Spleen (tissue), 11 donors: ENCODE results near the gene DNAJB2. TPM values are rescaled to one million over a fixed set of nuclear protein-coding genes. Genes with fewer than 3 reads are reported as not detected.

Experiments
- DNase-seq: peaks from one replicate; pipeline ENCODE4 v3.0.0-alpha.2; 2020
- H3K27ac ChIP-seq, 8 donors: fragments of 200-600 bp; sonication (generic) in 7 of 8; 1 replicate in 4 of 8; 2 replicates in 4 of 8; pipeline versions ENCODE4 v1.5.0 to v1.8.0; 2016 to 2021; ENCODE audit warnings: inconsistent platforms in 4 of 8, mild to moderate bottlenecking in 4 of 8, moderate library complexity in 1 of 8
- H3K27me3 ChIP-seq, 7 donors: fragments of 200-600 bp; sonication (generic) in 6 of 7; replicated peaks in 1 of 7; 1 replicate in 4 of 7; 2 replicates in 3 of 7; pipeline versions ENCODE4 v1.5.0 to v1.8.0; 2016 to 2021; ENCODE audit warnings: inconsistent platforms in 3 of 7, mild to moderate bottlenecking in 1 of 7
- H3K36me3 ChIP-seq, 6 donors: fragments of 200-600 bp; sonication (generic) in 5 of 6; 1 replicate in 4 of 6; 2 replicates in 2 of 6; pipeline versions ENCODE4 v1.5.0 to v1.8.0; 2016 to 2021; ENCODE audit warnings: inconsistent platforms in 2 of 6
- H3K4me1 ChIP-seq, 6 donors: fragments of 200-600 bp; sonication (generic) in 5 of 6; 1 replicate in 3 of 6; 2 replicates in 3 of 6; pipeline versions ENCODE4 v1.5.0 to v1.8.0; 2016 to 2021; ENCODE audit warnings: inconsistent platforms in 3 of 6
- H3K4me3 ChIP-seq, 8 donors: fragments of 200-600 bp; sonication (generic) in 7 of 8; 1 replicate in 4 of 8; 2 replicates in 4 of 8; pipeline versions ENCODE4 v1.5.0 to v1.8.0; 2016 to 2021; ENCODE audit warnings: inconsistent platforms in 4 of 8, mild to moderate bottlenecking in 4 of 8, moderate library complexity in 2 of 8
- H3K9me3 ChIP-seq, 8 donors: fragments of 200-600 bp; sonication (generic) in 7 of 8; 1 replicate in 4 of 8; 2 replicates in 4 of 8; pipeline versions ENCODE4 v1.5.0 to v1.8.0; 2016 to 2021; ENCODE audit warnings: inconsistent platforms in 4 of 8
- POLR2A ChIP-seq, 3 donors: fragments of 450-650 bp; IDR thresholded peaks; one replicate each; pipeline ENCODE4 v1.5.1; 2017; ENCODE audit warnings: antibody characterized with exemption in 3 of 3, mild to moderate bottlenecking in 1 of 3
- POLR2AphosphoS5 ChIP-seq, 3 donors: sonication (generic); formaldehyde crosslinking; IDR thresholded peaks; one replicate each; pipeline ENCODE4 v1.5.1; 2017; ENCODE audit warnings: antibody characterized with exemption in 3 of 3
- WGBS, 5 donors: extraction: QIAGEN DNeasy Blood & Tissue Kit in 3 of 5; methylation state at CpG; one replicate each; pipeline versions ENCODE4 v1.1.5 to v1.1.7; 2013 to 2018; 5-methylcytosine and 5-hydroxymethylcytosine counted together
- intact Hi-C: fragments of 100-400 bp; cut with DNase I; formaldehyde crosslinking; loops from one replicate; pipeline ENCODE4 v1.15.0; 2023; ENCODE audit warnings: low total_unique reads
- polyA plus RNA-seq, 3 donors: library from polyadenylated mRNA; stranded (reverse); fragments of 200-250 nt; gene quantifications; one replicate each; pipeline ENCODE4 v1.2.1, GENCODE V29; 2013
- total RNA-seq, 7 donors: library from RNA; depleted of rRNA in 3 of 7; stranded (reverse); fragments of >200 nt in 3 of 7; fragmentation: NEBNext Ultra II Directional in 4 of 7; extraction: Animal tissue kit (Norgen Biotek cat#: 25700) in 4 of 7; gene quantifications; one replicate each; pipeline versions ENCODE4 v1.1.0 to v1.2.1, GENCODE V29; 2016 to 2021
- TF ChIP-seq, protein P1 (sequence below), 11 experiments: fragments of 200-600 bp in 7 of 11; fragments of 450-650 bp in 4 of 11; sonication (generic) in 4 of 11; IDR thresholded peaks in 8 of 11; conservative IDR thresholded peaks in 3 of 11; 1 replicate in 7 of 11; 2 replicates in 4 of 11; pipeline versions ENCODE4 v1.4.0 to v1.8.0; 2016 to 2021; ENCODE audit warnings: antibody characterized with exemption in 11 of 11, inconsistent platforms in 4 of 11, mild to moderate bottlenecking in 1 of 11
- donor health status: healthy with polysubstance abuse.
- donor health status: DM: no; HTN: no; CAD: no; lungs with moderate emphysema.
- donor health status: DM: no; HTN: no; CAD: no.
- donor health status: Bipolar disorder and iron deficiency.
- donor health status: healthy.
- donor health status: DM: no; HTN: no; CAD: no.
- donor health status: DM: yes; HTN: yes; CAD: no.

The DNAJB2 gene
- total and polyA plus RNA-seq, 10 donors: 31.4 to 67.2 (median 53.6) TPM

DNA sequence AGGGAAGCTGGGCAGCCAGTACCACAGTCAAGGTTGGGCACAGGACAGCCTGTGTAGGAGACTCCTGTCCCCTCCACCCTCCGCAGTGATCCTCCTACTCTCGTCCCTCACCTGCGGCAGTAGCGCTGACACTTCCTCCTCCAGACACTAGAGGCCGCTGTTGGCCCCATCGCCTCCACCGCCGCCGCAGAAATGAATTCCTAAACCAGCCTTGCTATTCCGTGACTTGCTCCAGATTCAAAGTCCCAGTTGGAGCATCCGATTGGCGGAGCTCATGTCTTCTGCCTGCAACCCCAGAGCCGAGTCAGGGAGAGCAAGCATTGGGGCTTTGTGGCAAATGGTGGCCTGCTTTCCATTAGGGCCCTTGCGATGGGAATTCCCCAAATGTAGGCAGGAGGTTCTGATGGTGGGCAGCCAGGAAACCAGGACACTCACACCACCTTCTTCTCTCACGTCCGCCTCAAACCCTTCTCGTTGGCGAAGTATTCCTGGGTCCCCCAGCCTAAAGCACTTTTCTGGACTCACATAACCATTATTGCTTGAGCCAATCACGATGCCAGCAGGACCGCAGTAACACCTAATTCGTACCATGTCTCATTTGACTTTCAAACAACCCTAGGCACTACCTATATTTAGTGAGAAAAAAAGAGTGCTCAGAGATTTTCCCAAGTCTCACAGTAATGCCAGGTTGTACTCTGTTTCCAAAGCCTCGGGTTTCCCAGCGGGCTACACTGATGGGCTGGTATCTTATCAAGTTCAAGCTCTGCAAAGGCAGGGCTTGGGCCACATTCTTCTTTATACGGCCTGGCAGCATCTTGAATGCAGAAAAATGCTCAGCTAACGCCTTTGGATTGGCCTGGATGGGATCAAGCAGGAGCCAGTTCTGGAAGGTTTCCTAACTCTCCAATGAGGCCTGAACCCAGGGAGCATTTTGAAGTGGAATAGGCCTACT, 1.2 kb upstream of the DNAJB2 start:
- intact Hi-C loops: loop anchor here (5.0 kb wide), 1 partner anchor 51 kb away; the partner anchor contains the start of genes ANKZF1 and ATG9A
- 20 to 23% (median 22%) methylated on average over 23 to 25 of the region's 25 CpGs for WGBS, 5 donors
- H3K27ac ChIP-seq: peak overlapping the region; percentile 94 to 99 (median 98)
- peak in 1 of 3 donors; percentile 14 for TF ChIP-seq POLR2A (IDR thresholded peaks at IDR 0.05)
- TF ChIP-seq, protein P1, sequence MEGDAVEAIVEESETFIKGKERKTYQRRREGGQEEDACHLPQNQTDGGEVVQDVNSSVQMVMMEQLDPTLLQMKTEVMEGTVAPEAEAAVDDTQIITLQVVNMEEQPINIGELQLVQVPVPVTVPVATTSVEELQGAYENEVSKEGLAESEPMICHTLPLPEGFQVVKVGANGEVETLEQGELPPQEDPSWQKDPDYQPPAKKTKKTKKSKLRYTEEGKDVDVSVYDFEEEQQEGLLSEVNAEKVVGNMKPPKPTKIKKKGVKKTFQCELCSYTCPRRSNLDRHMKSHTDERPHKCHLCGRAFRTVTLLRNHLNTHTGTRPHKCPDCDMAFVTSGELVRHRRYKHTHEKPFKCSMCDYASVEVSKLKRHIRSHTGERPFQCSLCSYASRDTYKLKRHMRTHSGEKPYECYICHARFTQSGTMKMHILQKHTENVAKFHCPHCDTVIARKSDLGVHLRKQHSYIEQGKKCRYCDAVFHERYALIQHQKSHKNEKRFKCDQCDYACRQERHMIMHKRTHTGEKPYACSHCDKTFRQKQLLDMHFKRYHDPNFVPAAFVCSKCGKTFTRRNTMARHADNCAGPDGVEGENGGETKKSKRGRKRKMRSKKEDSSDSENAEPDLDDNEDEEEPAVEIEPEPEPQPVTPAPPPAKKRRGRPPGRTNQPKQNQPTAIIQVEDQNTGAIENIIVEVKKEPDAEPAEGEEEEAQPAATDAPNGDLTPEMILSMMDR (IDR thresholded peaks at IDR 0.05 in 8 of 11, conservative IDR thresholded peaks at IDR 0.05 in 3 of 11): peak; percentile 91 to 99 (median 98)
- peak; percentile 31 to 65 (median 55) for TF ChIP-seq POLR2AphosphoS5 (IDR thresholded peaks at IDR 0.05)
- H3K9me3 ChIP-seq: no peaks in the 10 kb centered on the region
- peak; percentile 94 for DNase-seq
- H3K27me3 ChIP-seq: no peaks in the 10 kb centered on the region
- peaks cover 26 to 62% (median 41%) of the 10 kb centered on the region in 6 donors for H3K4me1 ChIP-seq
- peak overlapping the region in 6 of 8 donors; percentile 18 to 78 (median 28) for H3K4me3 ChIP-seq
- H3K36me3 ChIP-seq: peaks cover 0 to 27% (median 19%) of the 10 kb centered on the region in 6 donors

DNA sequence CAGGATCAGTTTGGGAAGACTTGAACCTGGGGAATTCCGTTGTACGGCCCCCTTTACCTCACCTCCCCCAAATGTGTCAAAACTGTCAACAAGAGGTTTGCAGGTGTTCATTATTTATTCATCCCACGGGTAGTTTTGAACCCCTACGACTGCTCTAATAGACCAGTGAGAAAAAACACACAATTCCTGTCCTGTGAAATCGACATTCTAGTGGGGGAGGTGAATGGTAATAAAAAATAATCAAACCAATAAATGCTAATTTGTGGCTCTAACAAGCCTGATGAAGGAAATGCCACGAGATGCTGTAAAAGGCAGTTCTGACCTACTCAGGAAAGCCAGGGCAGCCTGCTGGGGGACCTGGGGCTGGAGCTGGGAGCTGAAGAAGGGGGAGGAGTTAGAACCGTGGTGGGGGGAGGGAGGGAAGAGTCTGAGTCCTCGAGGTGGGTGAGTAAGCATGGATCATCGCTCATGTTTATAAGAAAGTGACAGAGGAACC, 463 bp upstream of the DNAJB2 start:
- peaks cover 26 to 67% (median 41%) of the 10 kb centered on the region in 6 donors for H3K4me1 ChIP-seq
- TF ChIP-seq, protein P1 (IDR thresholded peaks at IDR 0.05 in 8 of 11, conservative IDR thresholded peaks at IDR 0.05 in 3 of 11): no peak
- TF ChIP-seq POLR2AphosphoS5 (IDR thresholded peaks at IDR 0.05) (no peak), POLR2A (IDR thresholded peaks at IDR 0.05) (no peak)
- H3K4me3 ChIP-seq: peak overlapping the region; percentile 16 to 78 (median 58)
- no peak for DNase-seq
- peaks cover 0 to 34% (median 26%) of the 10 kb centered on the region in 6 donors for H3K36me3 ChIP-seq
- no peaks in the 10 kb centered on the region for H3K27me3 ChIP-seq
- no peaks in the 10 kb centered on the region for H3K9me3 ChIP-seq
- 5 to 9% (median 8%) methylated on average over 9 of the region's 9 CpGs for WGBS, 5 donors
- H3K27ac ChIP-seq: peak overlapping the region; percentile 94 to 99 (median 98)
- intact Hi-C loops: loop anchor here (5.0 kb wide), 1 partner anchor 51 kb away; the partner anchor contains the start of genes ANKZF1 and ATG9A

DNA sequence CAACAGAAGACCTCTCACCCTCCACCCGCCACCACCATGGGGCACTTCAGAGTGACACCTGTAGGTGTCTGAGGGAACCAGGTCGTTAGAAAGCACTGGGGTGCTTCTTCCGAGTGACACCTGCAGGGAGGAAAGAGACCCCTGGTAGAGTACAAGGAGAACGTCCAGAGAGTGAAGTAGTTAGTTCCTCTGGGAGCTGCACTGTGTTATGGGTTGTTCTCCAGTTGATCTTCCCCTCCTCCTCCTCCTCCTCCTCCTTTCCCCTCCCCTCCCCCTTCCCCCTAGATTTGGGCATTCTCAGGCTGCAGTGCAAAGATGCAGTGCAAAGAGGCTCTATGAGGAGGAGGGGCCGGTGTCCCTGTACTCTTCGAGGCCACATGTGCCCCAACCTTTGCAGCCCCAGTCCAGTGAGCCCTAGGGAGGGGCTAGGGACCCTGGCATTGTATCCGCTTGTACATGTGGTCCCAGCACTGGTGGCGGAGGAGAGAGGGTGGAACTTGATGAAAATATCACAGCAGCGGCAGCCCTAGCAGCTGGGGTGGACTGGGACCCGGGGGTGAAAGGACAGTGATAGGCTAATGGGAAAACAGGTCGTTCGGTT, 850 bp downstream of the DNAJB2 start:
- no peak for DNase-seq
- Histone ChIP-seq H3K9me3 (no peaks in the 10 kb centered on the region), H3K27ac (peak overlapping the region; percentile 94 to 99 (median 98)), H3K4me3 (peak overlapping the region; percentile 39 to 78 (median 58)), H3K27me3 (no peaks in the 10 kb centered on the region), H3K36me3 (peaks cover 0 to 47% (median 39%) of the 10 kb centered on the region in 6 donors), H3K4me1 (peaks cover 26 to 80% (median 48%) of the 10 kb centered on the region in 6 donors)
- TF ChIP-seq, protein P1 (IDR thresholded peaks at IDR 0.05 in 8 of 11, conservative IDR thresholded peaks at IDR 0.05 in 3 of 11): peak in 7 of 11 experiments; percentile 20 to 55 (median 41)
- TF ChIP-seq POLR2AphosphoS5 (IDR thresholded peaks at IDR 0.05) (peak in 1 of 3 donors; percentile 60), POLR2A (IDR thresholded peaks at IDR 0.05) (peak in 1 of 3 donors; percentile 33)
- intact Hi-C loops: loop anchor here (5.0 kb wide), 1 partner anchor 53 kb away; the partner anchor contains the start of genes ANKZF1 and ATG9A
- WGBS, 5 donors: 53 to 60% (median 57%) methylated on average over 11 to 12 of the region's 12 CpGs
